H1 (cell line): ENCODE results near the gene UBAC1. TPM values are rescaled to one million over a fixed set of nuclear protein-coding genes. Genes with fewer than 3 reads are reported as not detected.

Experiments used
- ATF3 ChIP-seq: IDR thresholded peaks from 2 replicates; pipeline ENCODE4 v1.6.1; 2011; ENCODE audit warnings: low read depth, mild to moderate bottlenecking, low read length; ENCODE audit not compliant: insufficient read depth
- CHD7 ChIP-seq: fragments of 300-600 bp; sonication (generic); IDR thresholded peaks from 2 replicates; pipeline ENCODE4 v1.7.1; 2012; ENCODE audit warnings: low read length, moderate library complexity, mild to moderate bottlenecking, inconsistent platforms; ENCODE audit not compliant: insufficient replicate concordance
- CTCF ChIP-seq, 3 experiments: IDR thresholded peaks; 1 replicate in 2 of 3; 2 replicates in 1 of 3; pipeline versions ENCODE4 v1.5.1 to v1.6.1; 2011; ENCODE audit warnings: low read length in 3 of 3, mild to moderate bottlenecking in 3 of 3, inconsistent platforms in 2 of 3, low read depth in 1 of 3, moderate library complexity in 1 of 3; ENCODE audit not compliant: insufficient read depth in 1 of 3; ENCODE audit errors: control extremely low read depth in 1 of 3
- EGR1 ChIP-seq: IDR thresholded peaks from 2 replicates; pipeline ENCODE4 v1.6.1; 2011; ENCODE audit warnings: low read depth, low read length, borderline replicate concordance
- FOSL1 ChIP-seq: IDR thresholded peaks from 2 replicates; pipeline ENCODE4 v1.6.1; 2011; ENCODE audit warnings: mild to moderate bottlenecking, low read depth, low read length, moderate library complexity; ENCODE audit not compliant: insufficient read depth
- RAD21 ChIP-seq, 2 experiments: IDR thresholded peaks in 1 of 2; conservative IDR thresholded peaks in 1 of 2; 2 replicates each; pipeline ENCODE4 v1.6.1; 2011; ENCODE audit warnings: low read depth in 2 of 2, low read length in 2 of 2, improper control_type of control experiment in 1 of 2, inconsistent platforms in 1 of 2, mild to moderate bottlenecking in 1 of 2, moderate library complexity in 1 of 2
- RBBP5 ChIP-seq: IDR thresholded peaks from 2 replicates; pipeline ENCODE4 v1.7.1; 2012; ENCODE audit warnings: low read depth, mild to moderate bottlenecking, inconsistent platforms, low read length, moderate library complexity, borderline replicate concordance
- TEAD4 ChIP-seq: IDR thresholded peaks from 2 replicates; pipeline ENCODE4 v1.6.1; 2012; ENCODE audit warnings: low read depth, low read length, inconsistent platforms, mixed read lengths
- polyA plus RNA-seq, 7 experiments: library from polyadenylated mRNA; depleted of rRNA in 3 of 7; stranded (reverse) in 5 of 7; unstranded in 2 of 7; fragments of >200 nt in 5 of 7; fragments of 200-250 nt in 2 of 7; gene quantifications; 1 replicate in 5 of 7; 2 replicates in 1 of 7; 4 replicates in 1 of 7; pipeline versions ENCODE4 v1.2.1 to v1.2.3, GENCODE V29; 2011 to 2013; ENCODE audit warnings: missing spikeins in 2 of 7, mixed read lengths in 2 of 7
- total RNA-seq: library from RNA; stranded (reverse); fragmentation: NEBNext Ultra II Directional; extraction: Animal tissue kit (Norgen Biotek cat#: 25700); gene quantifications from 2 replicates; pipeline ENCODE4 v1.2.1, GENCODE V29; 2021

Gene UBAC1
- total and polyA plus RNA-seq, 2 of the 8 experiments (the other 6 are each of a cell fraction or from before 2014, with no cell fraction given), result 59.3 to 85.2 TPM

- TF ChIP-seq CHD7, result no peak
- TF ChIP-seq ATF3, result no peak
- no peak for TF ChIP-seq RBBP5
- no peak for TF ChIP-seq FOSL1
- TF ChIP-seq TEAD4, result no peak
- TF ChIP-seq RAD21 (IDR thresholded peaks at IDR 0.05 in 1 of 2, conservative IDR thresholded peaks at IDR 0.05 in 1 of 2; ENCODE audit: low read depth in 2 of 2, low read length in 2 of 2), result no peak
- TF ChIP-seq EGR1, result no peak
- no peak for TF ChIP-seq CTCF (IDR thresholded peaks at IDR 0.05; ENCODE audit: control extremely low read depth in 1 of 3, insufficient read depth in 1 of 3, low read depth in 1 of 3, low read length in 3 of 3)
Measured at GRCh38 chr9:135986605-135987004, 25.4 kb upstream of the UBAC1 start (continued).
